Loucy (cell line): ENCODE measurements around the gene ZNF326.

Experiments used
- EZH2phosphoT487 ChIP-seq: fragments of 200-600 bp; IDR thresholded peaks from 2 replicates; pipeline ENCODE4 v1.6.1; 2018; ENCODE audit warnings: antibody characterized with exemption, mild to moderate bottlenecking, moderate library complexity, borderline replicate concordance
- TF ChIP-seq, protein P1 (sequence below): fragments of 200-600 bp; sonication (generic); conservative IDR thresholded peaks from 2 replicates; pipeline ENCODE4 v1.5.1; 2014; ENCODE audit warnings: mild to moderate bottlenecking, antibody characterized with exemption, low read length

DNA sequence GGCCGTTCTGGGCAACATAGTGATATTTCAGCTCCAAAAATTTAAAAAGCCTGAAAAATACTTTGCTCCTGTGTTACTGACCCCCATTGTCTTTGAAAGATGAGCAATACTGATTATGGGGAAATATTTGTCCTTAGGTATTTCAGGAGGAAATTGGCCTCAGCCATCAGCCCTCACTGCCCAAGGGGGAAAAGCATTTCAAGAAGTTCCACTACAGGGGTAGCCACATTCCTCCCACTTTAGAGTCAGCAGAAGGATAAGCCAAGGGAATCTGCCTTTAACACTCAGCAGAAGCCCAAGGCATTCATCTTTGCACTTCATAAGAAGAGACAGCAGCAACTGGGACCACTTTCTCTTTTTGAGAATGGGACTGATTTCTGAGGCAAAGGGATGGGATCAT is 40.5 kb upstream of the ZNF326 start:
- TF ChIP-seq, protein P1, sequence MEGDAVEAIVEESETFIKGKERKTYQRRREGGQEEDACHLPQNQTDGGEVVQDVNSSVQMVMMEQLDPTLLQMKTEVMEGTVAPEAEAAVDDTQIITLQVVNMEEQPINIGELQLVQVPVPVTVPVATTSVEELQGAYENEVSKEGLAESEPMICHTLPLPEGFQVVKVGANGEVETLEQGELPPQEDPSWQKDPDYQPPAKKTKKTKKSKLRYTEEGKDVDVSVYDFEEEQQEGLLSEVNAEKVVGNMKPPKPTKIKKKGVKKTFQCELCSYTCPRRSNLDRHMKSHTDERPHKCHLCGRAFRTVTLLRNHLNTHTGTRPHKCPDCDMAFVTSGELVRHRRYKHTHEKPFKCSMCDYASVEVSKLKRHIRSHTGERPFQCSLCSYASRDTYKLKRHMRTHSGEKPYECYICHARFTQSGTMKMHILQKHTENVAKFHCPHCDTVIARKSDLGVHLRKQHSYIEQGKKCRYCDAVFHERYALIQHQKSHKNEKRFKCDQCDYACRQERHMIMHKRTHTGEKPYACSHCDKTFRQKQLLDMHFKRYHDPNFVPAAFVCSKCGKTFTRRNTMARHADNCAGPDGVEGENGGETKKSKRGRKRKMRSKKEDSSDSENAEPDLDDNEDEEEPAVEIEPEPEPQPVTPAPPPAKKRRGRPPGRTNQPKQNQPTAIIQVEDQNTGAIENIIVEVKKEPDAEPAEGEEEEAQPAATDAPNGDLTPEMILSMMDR: no peak
- no peak for TF ChIP-seq EZH2phosphoT487
